HG03575 (cell line): ENCODE results near the gene CD48.

ENCODE experiments used
- ATAC-seq: cut with Tn5 transposase; IDR thresholded peaks from one replicate; pipeline ENCODE4 v1.9.1; 2021; ENCODE audit not compliant: unreplicated experiment, insufficient number of reproducible peaks, low FRiP score; ENCODE audit errors: extremely low read depth

CD48 gene

DNA sequence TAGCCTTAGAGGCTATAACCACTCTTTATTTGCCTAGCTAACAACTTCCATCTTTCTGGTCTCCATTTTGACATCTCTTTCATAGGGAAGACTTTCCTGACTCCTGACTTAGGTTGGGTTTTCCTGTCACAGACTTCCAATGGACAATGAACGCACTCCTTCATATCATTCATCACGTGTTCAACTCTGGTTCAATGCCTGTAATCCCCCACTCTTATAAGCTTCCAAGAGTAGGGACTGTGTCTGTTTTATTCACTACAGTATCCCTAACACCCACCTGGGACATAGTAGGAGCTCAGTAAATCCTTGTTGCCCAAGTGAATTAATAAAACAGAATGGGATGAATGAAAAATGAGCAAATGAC, 69.4 kb downstream of the CD48 start:
- no peak for ATAC-seq

DNA sequence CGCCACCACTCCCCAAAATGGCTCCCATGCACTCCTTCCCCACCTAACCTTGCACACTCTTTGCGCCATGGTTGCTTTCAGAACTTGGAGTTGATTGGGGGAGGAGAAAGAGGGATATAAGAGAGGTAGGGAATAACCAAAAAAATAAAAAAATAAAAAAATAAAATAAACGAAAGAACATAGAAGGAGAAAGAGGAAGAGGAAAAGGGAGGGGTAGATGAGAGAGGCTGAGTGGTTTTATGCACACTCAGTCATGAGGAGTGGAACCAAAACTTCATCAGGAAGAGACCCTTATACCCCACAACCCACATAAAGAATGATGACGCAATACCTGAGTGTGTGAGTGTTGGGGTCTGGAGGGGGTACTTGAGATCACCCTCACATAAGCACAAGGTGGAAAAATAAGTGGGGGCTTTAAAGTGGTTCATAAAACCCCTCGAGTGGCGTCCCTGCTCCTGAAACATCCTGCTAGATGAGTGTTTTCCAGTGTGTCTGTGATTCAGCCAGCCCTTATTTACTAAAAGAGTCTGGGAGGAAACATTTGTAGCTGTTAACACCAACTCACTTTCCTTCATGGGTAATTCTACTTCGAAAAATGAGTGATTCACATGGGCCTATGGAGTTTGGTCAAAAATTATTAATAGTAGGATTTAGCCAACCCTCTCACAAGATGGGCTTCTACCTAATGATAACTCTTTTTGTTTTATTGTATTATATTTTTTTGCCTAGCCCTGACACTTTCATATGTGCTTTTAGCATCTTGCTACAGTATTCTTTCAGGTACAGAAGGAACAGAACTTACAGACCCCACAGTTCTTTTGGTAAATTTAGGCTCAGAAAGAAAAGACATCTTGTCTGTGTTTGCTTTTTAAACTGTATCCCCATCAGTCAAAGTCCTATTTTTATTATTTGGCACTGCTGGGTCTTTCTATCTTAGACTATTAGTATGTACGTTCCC, 70.0 kb downstream of the CD48 start:
- no peak for ATAC-seq

DNA sequence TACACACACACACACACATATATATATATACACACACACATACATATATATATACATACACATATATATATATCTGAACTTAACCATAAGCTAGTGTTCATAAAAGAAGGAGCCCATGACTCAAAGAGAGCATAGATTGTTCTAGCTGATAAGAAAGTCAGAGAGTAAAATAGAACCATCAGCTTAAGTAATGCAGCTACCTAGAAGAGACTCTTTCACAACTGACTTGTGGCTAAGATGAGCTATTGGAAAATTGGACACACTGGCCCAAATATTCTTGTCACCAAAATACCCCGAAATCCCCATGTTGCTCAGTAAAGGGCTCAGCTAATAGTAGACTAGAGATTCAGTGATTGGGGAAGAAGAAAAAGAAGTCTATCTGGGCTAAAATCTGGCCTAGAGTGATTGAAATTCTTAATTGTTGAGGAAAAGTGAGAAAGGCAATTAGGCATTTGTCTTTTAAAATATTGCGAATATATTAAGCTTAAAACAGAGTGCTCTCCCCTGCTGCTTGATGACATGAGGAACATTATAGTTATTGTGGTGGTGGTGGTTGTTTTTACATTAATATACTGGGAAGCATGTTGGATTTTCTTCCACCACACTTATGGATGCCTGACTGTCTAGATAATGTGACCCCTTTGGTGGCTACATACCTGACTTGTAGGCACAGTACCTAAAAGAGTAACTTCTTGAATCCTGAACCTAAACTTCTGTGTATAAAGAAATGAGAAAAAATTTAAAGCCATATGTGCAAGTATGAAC, 71.1 kb downstream of the CD48 start:
- ATAC-seq: no peak

DNA sequence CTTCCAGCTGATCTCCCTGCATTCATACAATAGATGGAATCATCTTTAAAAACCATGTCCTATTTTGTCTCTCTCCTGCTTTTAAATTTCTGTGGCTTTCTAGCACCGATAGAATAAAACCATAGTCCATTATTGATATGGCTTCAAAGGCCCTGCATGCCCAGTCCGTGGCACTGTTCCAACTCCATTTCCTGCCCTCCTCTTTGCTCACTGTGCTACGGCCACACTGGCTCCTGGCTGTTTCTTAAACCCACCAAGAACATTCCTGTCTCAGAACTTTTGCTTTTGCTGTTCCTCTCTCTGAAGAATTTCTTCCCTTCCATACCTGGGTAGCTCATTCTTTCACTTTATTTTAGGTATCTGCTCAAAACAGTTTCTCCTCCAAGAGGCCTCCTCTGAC, 72.0 kb downstream of the CD48 start:
- ATAC-seq: no peak

DNA sequence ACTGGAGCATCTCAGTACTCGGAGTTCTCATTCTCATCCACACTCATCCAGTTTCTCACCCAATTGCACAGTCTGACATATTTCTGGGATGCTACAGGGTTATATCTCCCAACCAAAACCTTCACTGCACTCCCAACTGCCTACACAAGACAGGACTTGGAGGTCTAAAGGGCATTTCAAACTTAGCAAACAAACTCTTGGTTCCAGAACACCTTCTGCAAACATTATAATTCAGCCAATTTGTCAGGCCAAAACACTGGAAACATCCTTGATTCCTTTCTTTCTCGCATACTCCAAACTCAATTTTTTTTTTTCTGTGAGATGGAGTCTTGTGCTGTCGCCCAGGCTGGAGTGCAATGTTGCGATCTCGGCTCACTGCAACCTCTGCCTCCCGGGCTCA, 72.7 kb downstream of the CD48 start:
- ATAC-seq: no peak

DNA sequence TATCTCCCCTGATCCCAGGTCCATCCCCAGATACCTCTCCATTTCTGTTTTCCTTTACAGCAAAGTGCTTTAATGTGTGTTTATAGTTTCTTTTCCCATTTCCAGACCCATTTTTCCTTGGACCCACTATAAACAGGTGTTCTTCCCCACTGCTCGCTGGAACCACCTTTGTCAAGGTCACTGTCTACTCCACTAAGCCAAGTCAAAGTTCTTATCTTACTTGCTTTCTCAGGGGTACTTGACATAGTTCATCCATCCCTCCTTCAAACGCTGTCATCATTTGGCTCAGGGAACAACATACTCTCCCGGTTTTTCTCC, 73.1 kb downstream of the CD48 start:
- ATAC-seq: no peak

DNA sequence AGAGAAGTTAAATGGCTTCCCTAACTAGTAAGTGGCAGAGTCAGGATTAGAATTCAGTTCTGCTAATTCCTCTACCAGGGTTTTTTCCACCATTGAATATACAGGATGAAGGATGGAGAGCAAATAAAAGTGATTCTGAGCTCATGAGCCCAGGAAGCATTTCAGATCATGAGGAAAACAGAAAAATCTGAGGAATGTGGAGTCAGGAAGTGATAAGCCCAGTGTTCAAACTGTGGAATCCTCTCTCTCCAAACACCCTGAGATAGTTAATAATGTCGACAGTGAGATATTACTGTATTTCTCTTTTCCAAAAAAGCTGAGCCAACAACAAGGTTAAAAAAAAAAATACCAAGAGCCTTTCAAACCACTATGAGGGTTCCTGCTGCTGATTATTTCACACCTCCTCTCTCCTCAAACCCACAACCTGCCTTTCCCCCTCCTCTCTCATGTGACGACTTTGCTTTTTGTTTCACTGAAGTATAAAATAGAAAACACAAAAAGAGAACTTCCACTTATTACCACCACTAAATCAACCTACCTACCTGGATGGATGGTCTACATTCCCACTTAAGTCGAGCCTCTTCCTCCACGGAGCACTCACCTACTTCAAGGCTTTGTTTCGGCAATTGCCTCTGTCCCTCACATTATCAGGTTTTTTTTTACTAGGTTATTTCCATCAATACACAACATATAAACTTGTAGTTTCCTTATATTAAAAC, 73.6 kb downstream of the CD48 start:
- no peak for ATAC-seq

DNA sequence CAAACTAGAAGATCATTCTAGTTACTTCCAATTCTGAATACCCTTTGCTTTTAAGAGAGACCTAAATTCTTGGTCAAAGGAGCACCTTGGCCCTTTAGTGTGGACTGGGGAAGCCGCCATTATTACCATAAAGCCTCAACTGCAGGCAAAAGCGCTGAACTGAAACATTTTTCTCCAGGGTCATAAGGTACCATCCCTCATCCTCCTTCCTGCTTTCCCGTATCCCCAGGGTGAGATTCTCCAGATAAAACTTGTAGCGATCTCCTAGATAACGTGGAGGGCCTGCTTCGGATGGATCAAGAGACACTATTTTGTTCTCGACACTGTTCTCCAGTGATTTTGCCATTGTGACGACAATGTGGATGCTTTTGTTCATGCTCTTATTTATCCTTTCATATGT, 74.6 kb downstream of the CD48 start:
- ATAC-seq: no peak

DNA sequence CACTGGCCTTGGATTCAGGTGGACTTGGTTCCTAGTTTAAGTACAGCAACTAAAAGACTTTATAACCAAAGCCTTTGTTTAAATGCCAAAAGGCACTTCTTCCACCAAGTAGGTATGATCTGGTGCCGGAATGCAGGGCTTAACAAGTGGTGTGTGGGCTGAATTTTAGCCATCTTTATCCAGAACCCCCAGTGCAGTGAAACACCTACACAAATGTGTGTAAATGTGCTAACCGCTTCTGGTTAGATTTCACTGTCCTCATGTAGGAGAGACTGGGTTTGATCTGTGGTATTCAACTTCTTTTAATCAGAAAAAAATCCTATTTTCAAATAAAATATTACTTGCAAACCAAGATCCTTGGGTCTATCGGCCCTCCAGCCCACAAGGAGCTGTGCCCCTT, 75.1 kb downstream of the CD48 start:
- no peak for ATAC-seq

DNA sequence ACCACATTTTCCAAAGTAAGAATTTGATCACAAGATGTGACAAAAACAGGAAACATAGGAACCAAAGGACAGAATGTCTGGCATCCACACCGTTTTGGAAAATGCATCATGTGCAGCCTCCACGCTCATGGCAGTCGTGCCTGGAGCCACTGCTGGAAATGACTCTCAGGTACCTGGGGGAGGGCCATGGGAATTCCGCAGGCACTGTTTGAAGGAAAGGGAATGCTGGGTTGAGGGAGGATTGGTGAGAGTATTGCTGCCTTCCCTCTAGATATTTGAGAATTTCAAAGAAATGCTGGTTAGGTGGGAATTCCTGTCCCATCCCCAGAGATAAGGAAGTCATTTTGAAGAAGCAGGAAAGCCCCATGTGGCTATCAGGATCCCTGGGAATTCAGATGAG, 75.5 kb downstream of the CD48 start:
- ATAC-seq: no peak

DNA sequence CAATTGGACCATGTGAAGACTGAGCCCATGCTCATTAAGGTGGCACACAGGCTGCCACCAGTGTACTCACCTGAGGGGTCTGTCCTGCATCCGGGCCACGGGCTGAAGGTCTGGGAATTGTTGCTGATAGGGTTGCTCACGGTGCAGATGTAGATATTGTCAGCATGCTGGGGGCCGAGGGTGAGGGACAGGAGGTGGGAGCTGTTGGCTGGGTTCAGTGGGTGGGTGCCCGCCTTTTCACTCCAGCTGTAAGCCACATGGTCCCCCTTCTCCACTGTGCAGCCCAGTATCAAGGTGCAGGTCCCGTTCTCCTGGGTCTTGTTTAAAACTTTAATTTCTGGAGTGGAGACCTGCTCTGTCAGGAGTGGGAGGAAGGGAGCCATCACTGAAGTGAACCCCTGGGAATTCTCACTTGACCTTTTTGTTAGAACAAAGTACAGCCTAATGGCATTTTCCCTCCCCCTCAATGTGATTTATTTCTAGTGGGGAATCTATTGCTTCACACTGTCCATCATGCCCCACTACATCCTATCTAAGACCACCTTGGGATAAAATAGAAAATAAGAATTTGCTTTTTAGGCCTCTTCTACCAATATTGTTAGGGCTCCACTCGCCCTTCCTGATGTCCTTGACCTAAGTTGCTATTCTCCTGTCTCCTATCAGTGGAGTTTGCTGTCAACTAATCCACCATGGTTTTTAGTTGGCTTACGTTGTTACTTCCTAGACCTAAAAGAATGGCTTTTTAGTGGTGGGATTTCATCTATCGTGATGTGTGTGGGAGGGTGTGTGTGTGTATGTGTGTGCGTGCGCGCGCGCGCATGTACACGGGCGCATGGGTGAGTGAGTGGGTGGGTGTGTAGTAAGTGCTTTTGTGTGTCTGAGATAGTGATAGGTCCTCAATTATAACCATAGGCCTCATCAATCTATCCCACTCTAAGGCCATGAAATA, 76.8 kb downstream of the CD48 start:
- ATAC-seq: no peak

DNA sequence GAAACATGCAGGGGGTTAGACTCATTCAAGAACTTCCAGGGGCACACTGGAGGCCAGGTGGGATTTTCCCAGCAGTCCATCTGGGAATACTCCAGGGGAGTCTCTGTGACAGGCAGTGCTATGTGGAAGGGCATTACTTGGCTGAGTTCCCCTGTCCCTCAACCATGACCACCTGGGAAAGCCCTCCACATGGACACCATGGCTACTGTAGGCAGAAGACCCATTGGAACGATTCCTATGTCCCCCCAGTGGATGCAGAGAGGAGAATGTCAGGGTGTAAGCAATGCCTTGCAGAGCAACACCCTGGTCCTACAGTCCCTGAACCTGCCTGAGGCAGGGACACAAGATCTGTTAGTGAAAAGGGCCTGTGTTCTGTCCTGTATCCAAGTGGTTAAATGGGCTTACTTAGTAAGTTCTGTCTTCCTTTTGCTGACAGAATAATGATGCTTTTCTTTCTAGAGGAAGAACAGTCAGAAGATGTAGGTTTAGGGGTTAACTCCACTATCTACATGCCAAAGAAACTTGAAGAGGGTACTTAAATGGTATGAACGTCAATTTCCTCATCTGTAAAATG, 78.2 kb downstream of the CD48 start:
- no peak for ATAC-seq

DNA sequence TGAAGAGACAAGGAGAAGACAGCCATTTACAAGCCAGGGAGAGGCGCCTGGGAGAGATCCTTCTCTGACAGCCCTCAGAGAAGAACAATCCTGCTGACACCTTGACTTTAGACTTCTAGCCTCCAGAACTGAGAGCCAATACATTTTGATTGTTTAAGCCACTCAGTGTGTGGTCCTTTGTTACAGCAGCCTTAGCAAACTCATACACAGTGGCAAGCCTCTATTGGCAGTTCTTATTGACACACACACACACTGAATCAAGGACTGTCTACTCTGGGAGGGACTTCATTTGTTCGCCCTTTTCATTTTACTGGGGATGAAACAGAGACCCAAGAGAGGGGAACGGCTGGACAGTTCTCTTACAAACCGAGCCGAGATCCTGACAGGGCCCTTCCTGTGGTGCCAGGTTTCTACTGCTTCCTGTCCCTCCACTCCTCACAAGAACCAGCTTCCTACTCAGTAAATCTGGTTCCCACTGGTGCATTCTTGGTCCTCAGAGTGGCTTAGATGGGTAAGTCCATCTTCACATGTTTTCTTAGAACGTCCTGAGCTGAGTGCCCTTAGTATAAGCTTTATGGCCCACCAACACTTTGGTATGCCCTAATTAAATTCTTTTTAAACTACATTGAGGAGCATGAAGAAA, 79.5 kb downstream of the CD48 start:
- no peak for ATAC-seq

DNA sequence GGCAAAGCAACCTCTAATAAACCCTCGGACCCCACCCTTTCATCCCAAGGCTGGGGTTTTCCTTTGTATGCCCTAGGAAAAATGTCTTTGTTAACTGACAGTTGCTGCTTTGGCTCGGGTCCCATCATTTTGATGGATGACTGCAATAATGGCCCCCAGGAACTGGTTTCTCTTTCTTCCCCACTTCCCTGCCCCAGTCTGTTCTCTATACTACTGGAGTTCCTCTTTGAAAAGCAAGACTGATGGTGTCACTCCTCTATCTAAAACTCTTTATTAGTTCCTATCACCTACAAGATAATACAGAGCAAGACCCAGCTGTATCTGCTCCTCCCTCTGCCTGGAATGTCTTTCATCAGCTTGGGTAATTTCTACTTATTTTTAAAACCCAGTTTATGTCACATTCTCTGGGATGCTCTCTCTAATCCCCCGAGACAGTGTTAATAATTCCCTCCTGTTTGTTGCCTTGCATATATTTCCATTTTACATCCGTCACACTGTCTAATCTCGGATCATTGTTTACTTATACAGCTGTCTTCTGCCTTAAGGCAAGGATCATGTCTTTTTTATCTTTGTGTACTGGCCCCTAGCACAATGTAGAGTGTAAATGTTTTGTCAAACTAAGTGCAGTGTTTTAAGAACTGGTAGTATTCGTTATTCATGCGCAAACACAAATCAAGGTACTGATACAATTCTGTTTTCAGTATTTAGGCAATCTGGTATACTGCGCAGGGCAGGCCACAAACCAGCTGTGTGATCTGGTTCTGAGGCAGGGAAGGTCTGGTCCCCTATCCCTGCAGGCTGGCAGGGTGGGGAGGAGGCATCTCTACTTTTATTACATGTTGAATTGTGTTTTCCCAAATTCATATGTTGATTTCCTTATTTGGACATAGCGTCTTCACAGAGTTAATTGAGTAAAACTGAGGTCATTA, 80.8 kb downstream of the CD48 start:
- ATAC-seq: no peak

DNA sequence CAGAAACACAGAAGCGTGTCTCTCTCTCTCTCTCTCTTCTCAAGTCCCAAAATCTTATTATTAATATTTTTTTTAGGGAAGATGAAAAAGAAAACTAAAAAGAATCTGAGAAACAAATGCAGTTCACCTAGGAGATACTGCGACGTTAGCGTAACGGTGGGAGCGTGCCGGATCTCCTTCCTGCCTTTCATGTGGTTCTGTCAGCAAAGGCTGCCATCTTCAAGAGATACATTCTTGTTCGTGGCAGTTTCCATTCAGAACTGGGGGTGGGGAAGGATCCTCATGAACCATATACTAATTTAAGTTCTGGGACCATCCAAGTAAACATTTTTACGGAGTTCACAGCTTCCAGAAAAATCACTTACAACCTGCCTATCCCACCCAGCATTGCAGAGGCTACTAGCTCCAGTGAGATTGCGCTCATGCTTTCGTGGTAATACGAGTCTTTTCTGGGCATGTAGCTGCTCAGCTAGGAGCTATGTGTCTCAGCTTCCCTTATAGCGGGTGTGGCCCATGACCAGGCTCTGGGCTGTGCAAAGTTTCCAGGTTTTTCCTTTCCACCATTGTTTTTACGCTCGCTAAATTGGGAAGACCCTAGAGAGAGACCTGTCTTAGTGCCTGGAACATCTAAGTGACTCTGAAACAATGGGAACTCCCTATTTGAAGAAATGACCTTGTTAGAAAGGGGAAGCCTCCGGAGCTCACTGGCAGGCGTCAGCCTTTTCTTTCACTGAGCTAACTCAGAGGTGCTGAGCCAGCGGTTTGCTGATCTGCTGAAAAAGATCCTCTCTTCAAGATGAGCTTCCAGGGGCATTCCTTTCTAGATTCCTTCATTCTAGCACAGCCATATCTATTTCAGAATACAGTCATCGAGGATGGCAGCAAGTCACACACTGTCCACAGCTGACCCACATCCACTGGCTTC, 82.1 kb downstream of the CD48 start:
- no peak for ATAC-seq

DNA sequence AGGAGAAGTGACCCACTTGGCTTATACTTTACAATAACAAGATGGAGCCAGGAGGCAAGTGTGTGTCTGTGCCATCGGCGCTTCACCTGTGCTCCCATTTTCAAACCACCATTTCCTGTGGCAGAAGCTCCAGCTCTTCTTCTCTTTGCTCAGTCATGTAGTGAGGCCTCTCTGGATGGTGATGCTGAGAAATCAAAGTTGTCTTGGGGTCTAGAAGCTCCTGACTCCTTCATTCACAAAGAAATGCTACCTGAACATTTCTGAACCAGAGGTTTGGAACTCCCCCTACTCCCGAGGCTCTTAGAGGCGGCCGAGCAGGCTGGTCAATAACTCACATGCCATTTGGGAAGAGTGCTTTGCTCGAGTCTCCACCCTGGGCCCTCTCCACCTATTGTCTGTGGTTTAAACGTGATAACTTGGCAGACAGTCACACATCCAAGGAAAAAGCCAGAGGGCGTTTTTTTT, 82.8 kb downstream of the CD48 start:
- ATAC-seq: no peak
